GM21786 (cell line): Measurements from ENCODE around the gene NABP2.
A peak's percentile ranks its signal among the peaks of the same experiment; 100 is the strongest.

Source experiments
- ATAC-seq: cut with Tn5 transposase; IDR thresholded peaks from one replicate; pipeline ENCODE4 v1.9.1; 2021; ENCODE audit not compliant: unreplicated experiment

Gene NABP2

GRCh38 chr12:56212361-56212760 lies 11.8 kb upstream of the NABP2 start:
- ATAC-seq = no peak

- no peak for ATAC-seq
Measured at GRCh38 chr12:56213878-56214277, 10.3 kb upstream of the NABP2 start.

- no peak for ATAC-seq
Measured at GRCh38 chr12:56216461-56216860, 7.7 kb upstream of the NABP2 start.

GRCh38 chr12:56219840-56220239 lies 4.3 kb upstream of the NABP2 start:
- no peak for ATAC-seq

GRCh38 chr12:56220611-56221231 lies 3.4 kb upstream of the NABP2 start:
- ATAC-seq = no peak

- peak; percentile 7 for ATAC-seq
Measured at GRCh38 chr12:56221232-56221756, 2.8 kb upstream of the NABP2 start.

GRCh38 chr12:56221757-56222530 lies 2.2 kb upstream of the NABP2 start, which contains the start of gene RNF41:
TSS of gene RNF41 (minus strand) at chr12:56221922. CDS start at chr12:56214047, 7,875 bp downstream.
- peak; percentile 81 for ATAC-seq

- no peak for ATAC-seq
Measured at GRCh38 chr12:56222531-56222895, 1.6 kb upstream of the NABP2 start.

GRCh38 chr12:56223571-56224101 lies 506 bp upstream of the NABP2 start:
- no peak for ATAC-seq

- no peak for ATAC-seq
Measured at GRCh38 chr12:56224954-56225353, 812 bp downstream of the NABP2 start.

- ATAC-seq = no peak
Measured at GRCh38 chr12:56229082-56229481, 4.9 kb downstream of the NABP2 start.

GRCh38 chr12:56229916-56230431 lies 5.8 kb downstream of the NABP2 start, which contains the start of gene SLC39A5:
TSS of gene SLC39A5 (plus strand) at chr12:56230051. CDS start at chr12:56231275, 1,224 bp downstream.
- no peak for ATAC-seq

GRCh38 chr12:56230432-56231183 lies 6.5 kb downstream of the NABP2 start:
- ATAC-seq = no peak

GRCh38 chr12:56231184-56231582 lies 7.0 kb downstream of the NABP2 start:
- no peak for ATAC-seq

- ATAC-seq = no peak
Measured at GRCh38 chr12:56234746-56235436, 10.7 kb downstream of the NABP2 start.

- no peak for ATAC-seq
Measured at GRCh38 chr12:56236091-56236490, 11.9 kb downstream of the NABP2 start.

GRCh38 chr12:56236985-56237384 lies 12.8 kb downstream of the NABP2 start:
- no peak for ATAC-seq

GRCh38 chr12:56237552-56237951 lies 13.4 kb downstream of the NABP2 start:
- ATAC-seq = no peak

- no peak for ATAC-seq
Measured at GRCh38 chr12:56241424-56242303, 17.5 kb downstream of the NABP2 start.
